GM19438 (cell line): ENCODE results near the gene LENG9.
"Not testable (repeated sequence)": the region's sequence is repeated elsewhere in the genome, so short reads cannot be mapped to it uniquely, and the experiment has no call there.

ENCODE experiments used
- ATAC-seq: cut with Tn5 transposase; IDR thresholded peaks from one replicate; pipeline ENCODE4 v1.9.1; 2021; ENCODE audit warnings: low read depth; ENCODE audit not compliant: unreplicated experiment

Gene LENG9

GRCh38 chr19:54480051-54480450, 16.5 kb upstream of the LENG9 start:
- ATAC-seq = no peak

DNA sequence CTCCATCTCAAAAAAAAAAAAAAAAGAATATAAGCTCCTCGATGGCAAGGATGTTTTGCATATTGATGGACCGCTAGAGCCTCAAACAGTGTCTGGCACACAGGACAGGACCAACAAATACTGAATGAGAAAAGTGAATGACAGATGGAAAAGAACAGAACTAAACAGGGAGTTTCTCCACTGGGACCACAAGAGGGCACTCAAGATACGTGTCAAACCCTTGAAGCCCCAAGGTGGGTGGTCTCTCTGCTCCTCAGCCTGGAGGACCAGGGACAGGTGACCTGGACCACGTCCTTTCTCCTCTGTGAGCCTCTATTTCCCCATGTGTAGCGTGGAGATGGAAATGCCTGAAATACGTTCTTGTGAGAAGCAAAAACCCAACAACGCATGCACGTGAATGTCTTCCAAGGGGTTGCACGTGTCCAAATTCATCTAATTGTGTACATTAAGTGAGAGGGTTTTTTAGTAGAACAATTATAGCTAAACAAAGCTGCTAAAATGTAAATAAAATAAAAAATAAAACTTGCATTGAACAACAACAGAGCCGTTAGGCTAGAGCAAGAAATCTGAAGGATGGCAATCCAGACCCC, 15.2 kb upstream of the LENG9 start:
- ATAC-seq = no peak

DNA sequence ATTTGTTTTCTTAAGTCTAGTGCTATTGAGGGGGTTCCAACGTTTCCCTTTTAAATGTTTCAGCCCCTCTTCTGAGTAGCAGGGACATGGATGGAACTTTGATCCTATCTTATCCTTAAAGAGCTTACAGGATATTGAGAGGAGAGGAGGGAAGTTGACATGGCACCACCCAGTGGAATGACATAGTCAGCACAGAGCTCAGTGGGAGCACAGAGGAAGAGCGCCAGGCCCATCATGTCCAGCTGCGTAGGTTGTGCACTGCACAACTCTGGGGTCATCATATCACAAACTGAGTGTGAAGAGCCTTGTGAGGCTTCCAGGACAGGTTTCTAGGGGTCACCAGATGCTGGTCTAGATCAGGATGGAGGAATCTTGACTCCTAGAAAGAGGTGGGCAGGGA, 14.1 kb upstream of the LENG9 start:
- no peak for ATAC-seq

DNA sequence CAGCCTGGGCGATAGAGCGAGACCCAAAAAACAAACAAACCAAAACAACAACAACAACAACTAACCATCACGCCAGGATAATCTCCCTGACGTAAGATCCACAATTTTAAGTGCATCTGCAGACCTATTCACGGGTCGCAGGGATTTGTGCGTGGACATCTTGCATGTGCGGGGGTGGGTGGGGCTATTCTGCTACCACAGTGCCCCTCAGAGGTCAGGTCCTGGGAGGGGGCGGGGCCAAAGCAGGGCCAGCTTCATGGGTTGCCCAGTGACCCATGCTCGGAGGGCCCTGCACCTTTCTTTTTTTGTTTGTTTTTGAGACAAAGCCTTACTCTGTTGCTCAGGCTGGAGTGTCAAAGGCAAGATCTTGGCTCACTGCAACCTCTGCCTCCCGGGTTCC, 12.1 kb upstream of the LENG9 start:
- no peak for ATAC-seq

DNA sequence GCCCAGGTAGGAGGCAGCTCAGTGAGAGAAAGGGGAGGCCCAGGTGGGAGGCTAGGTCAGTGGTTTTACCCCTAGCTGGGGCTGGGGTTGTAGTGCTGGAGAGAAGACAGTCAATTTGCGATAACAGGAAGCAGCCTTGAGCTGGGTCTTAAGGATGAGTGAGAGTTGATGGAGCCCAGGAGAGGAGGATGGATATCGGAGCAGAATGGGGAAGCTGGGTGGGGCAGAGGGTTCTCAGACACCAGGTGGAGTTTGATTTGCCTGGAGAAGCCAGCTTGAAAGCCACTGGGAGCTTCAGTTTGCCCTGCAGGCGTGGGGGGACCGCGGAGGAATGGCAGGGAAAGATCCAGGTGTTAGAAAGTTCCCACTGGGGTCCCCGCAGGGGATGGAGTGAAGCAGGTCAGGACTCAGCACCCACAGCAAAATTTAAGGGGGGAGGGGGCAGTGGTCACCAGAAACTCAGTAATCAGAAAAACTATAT, 10.4 kb upstream of the LENG9 start:
- no peak for ATAC-seq

DNA sequence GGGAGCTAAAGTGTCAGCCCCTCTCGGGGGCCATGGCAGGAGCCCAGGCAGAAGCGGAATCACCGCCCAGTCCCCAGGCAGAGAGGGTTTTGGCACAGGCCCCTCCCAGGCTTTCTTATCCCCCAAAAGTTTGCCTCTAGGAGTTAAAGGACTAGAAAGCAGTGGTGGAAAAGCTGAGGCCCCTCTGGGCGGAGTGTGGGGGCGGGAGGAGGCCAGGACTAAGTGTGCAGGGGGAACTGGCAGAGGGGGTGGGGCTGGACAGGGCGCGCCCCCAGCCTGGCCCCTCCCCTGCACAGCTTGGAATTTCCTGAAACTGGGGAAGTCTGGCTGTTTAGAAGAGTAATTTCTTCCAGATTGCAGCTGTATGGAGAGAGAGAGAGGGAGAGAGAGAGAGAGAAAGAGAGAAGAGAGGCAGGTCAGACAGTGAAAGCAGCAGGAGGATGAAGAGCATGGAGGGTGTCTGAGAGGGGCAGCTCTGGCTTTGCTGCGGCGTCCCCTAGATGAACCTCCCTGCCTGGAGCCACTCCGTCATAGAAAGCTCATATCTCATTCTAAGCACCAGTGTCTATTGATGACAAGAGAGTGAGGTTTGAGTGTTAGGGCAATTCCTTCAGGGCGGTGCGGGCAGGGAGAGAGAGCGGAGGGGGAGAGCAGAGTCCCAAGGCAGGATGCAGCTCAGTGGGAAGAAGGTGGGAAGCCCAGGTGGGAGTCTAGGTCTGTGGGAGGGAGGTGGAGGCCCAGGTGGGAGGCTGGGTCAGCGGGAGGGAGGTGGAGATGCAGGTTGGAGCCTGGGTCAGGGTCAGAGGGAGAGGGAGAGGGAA, 9.7 kb upstream of the LENG9 start, which contains the start of gene CDC42EP5:
Gene CDC42EP5, minus strand, starts transcription at position 226 of the 821 bp plus-strand sequence. CDS start 7,749 bp downstream, outside the sequence.
- no peak for ATAC-seq

DNA sequence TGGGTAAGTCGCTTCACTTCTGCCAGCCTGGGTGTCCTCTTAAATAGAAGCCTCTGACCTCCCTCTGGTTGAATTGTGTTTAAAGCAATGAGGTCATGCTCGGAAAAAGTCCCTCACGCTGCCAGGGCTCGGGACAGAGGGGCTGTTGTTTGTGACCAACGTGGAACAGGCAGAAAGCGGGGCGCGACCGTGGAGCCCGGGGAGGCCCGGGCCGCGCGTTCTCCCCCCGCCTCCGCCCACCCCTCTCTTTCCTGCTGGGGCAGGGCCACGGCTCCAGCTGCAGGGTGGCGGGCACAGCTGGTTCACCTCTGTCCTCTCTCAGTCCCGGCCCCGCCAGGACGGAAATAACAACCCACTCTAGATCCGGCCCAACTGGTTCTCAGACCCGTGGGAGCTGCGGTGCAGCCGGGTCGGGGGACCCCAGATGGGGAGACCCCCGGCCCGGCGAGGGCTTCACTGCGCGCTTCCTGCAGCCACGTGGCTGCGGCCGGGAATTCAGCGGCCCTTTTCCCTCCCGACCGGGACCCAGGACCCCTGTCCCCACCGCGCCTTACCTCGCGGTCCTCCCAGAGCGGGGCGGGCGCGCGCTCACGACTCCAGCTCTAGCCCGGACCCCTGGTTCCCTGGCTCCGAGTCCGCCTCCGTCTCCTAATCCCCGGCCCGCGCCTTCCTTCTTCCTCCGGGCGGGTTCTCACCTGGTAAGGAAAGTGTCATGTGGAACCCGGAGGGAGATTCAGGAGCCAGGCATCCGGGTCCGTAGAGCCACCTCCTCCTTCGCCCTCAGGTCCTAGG, 7.6 kb upstream of the LENG9 start:
- no peak for ATAC-seq

GRCh38 chr19:54470276-54470887, 6.8 kb upstream of the LENG9 start:
- no peak for ATAC-seq

DNA sequence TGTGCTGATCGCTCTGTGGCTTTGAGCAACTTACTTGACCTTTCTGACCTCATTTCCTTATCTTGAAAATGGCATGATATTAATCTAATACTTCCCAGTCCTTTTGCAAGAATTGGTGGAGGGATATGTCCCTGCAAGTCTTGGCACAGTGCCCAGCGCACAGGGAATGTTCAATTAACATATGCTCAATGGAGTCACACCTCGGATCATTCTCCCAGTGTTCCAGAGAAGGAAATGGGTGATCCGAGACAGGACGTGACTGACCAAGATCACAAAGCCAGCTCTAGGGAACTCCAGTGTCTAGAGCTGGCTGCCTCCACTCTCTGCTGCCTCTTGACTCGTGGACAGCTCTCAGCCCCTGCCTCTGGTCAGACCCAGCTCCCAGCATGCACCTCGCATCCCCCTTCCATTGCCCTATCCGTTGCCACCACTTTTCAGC, 5.9 kb upstream of the LENG9 start:
- no peak for ATAC-seq

DNA sequence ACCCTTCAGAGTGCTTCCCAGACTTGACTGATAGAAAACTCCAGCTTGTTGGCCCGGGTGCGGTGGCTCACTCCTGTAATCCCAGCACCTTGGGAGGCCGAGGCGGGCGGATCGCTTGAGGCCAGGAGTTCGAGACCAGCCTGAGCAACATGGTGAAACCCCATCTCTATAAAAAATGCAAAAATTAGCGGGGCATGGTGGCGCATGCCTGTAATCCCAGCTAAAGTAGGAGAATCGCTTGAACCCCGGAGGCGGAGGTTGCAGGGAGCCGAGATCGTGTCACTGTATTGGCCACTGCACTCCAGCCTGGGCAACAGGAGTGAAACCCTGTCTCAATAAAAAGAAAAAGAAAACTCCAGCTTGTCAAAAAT, 2.5 kb upstream of the LENG9 start:
- not testable (repeated sequence) for ATAC-seq

GRCh38 chr19:54465426-54466109, 2.0 kb upstream of the LENG9 start:
- ATAC-seq = no peak

GRCh38 chr19:54464630-54465425, 1.2 kb upstream of the LENG9 start:
- ATAC-seq = peak; percentile 45

DNA sequence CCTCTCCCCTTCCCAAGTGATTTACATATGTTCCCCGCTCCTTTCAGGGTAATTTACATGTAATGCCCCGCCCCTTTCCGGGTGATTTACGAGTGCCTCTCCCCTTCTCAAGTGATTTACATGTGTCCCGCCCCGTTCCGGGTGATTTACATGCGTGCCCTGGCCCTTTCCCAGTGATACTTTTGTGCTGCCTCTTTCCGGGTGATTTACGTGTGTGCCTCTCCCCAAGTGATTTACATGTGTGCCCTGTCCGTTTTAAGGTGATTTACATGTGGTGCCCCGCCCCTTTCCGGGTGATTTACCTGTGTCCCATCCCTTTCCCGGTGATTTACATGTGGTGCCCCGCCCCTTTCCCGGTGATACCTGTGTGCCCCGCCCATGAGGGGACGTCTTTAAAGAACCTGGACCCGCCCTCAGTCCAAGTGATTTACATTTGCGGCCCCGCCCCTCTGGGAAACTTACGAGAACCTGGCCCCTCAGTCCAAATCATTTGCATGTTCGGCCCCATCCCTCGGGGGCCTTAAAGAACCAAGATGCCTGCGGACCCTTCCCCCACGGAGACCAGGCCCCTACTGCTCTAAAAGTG, 559 bp upstream of the LENG9 start:
- peak; percentile 47 for ATAC-seq

DNA sequence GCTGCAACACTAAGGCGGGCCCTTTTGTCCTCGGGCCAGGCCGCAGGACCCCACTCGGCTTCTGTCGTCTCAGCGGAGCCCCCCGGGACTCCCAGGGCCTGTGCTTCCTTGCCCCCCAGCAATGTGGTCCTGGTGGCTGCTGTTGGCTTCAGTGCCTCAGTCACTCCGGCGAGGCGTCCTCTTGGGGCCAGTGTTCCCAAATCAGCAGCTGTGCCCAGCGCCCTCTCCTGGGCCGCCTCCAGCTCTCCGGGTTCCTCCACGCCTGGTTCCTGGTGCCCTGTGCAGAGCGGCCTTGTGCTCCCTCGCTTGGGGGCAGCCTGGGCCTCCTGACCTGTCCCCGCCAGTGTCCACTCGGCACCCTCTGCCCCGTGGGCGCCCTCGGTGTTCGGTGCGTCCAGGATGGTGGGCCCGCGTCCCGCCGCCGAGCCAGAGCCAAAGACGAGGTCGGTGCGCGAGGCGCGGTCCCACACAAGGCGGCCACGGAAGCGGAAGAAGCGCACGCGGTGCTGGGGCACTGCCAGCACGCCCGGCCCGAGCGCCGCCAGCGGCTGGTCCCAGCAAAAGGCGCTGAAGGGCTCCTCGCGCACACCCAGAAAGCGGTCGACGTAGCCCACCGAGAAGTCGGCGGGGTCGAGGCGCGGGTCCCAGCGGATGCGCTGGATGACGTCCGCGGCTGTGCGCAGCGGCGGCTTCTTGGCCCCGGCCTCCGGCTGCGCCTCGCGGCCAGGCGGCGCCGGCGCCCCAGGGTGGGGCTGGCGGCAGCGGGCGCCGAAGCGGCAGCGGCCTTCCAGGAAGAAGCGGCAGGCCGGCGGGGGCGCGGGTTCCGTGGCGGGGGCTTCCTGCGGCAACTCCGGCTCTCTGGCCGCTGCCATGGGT, 685 bp downstream of the LENG9 start:
- peak; percentile 9 for ATAC-seq

GRCh38 chr19:54462047-54462654, 1.4 kb downstream of the LENG9 start:
- no peak for ATAC-seq

GRCh38 chr19:54461613-54462012, 2.0 kb downstream of the LENG9 start:
- no peak for ATAC-seq

GRCh38 chr19:54461210-54461609, 2.4 kb downstream of the LENG9 start:
- no peak for ATAC-seq
